CD4-positive, alpha-beta T cell treated with Interleukin-4 for 4 hours (primary cell): ENCODE measurements around the gene AEN.

Source experiments
- DNase-seq: peaks from one replicate; pipeline ENCODE4 v3.0.0-alpha.2; 2020

AEN gene

DNA sequence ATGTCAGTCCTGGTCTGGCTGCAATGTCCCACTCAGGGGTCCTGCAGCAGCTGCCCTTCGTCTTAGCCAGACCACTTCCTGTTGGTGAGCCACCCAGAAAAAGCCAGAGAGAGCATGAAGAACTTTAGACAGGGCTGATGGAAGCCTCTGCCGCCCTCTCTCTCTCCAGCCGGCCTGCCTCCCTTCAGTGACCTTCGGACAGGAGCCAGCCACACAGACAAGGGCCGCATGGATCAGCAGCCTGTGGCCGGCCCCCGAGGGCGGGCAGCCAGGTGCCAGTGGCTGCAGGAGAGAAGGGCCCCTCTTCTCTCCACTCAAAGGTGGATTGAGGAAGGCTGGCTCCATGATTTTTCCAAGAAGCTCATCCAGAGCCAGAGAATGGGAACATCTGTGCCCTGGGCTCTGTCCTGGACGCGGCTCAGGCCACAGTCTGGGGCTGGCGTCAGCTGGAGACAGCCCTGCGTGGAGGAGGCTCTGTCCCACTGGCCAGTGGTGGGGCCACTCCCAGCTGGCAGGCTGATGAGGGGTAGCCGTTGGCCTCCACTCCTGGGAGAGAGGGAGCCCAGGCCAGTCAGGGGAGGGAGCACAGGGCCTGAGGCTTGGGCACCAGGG is 60.6 kb downstream of the AEN start:
- no peak for DNase-seq
